Measurements from ENCODE around the gene STK33.
A peak's percentile ranks its signal among the peaks of the same experiment; 100 is the strongest.

The STK33 gene

DNA sequence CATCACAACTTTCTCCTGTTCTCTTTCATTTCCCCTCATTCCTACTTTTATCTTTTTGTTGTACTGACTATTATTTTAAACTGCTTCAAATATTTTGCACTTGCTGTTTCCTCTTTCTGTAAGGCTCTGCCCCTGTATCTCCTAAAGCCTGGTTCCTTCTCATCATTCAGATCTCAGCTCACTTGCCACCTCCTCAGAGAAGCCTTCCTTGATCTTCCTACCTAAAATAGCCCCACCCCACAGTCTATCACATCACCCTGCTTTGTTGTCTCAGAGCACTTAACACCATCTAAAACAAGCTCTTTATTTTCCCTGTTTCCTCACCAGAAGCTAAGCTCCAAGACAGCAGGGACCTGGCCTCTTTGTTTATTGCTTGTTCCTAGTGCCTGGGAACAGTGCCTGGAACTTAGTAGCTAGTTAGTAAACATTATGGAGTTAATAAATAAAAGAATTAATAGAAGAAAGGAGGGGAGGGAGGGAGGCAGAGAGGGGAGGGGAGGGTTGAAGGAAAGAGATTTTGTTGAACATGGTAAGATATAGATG, 2.5 kb upstream of the STK33 start:
- peak; percentile 59 for DNase-seq (ENCODE audit: low read depth)
- TF ChIP-seq, protein P1, sequence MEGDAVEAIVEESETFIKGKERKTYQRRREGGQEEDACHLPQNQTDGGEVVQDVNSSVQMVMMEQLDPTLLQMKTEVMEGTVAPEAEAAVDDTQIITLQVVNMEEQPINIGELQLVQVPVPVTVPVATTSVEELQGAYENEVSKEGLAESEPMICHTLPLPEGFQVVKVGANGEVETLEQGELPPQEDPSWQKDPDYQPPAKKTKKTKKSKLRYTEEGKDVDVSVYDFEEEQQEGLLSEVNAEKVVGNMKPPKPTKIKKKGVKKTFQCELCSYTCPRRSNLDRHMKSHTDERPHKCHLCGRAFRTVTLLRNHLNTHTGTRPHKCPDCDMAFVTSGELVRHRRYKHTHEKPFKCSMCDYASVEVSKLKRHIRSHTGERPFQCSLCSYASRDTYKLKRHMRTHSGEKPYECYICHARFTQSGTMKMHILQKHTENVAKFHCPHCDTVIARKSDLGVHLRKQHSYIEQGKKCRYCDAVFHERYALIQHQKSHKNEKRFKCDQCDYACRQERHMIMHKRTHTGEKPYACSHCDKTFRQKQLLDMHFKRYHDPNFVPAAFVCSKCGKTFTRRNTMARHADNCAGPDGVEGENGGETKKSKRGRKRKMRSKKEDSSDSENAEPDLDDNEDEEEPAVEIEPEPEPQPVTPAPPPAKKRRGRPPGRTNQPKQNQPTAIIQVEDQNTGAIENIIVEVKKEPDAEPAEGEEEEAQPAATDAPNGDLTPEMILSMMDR (IDR thresholded peaks at IDR 0.05; ENCODE audit: control insufficient read depth, extremely low read depth, insufficient read depth): no peak

DNA sequence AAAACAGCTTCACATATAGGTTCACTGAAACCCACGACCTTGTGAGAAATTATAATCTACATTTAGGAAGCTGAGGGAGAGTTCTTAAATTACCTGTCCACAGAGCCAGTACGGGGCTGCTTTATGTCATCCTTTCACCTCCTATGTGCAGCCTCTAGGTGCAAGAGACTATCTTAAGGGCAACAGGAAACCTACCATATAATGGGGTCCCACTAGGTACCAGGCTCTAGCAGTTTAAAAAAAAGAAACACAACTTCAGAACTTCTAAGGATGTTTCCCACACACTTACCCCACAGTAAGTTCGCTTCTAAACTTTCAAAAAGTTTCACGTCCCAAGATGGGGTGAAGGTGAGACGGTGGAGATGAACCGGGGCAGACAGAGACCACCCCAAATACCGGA, 573 bp downstream of the STK33 start:
- TF ChIP-seq, protein P1 (IDR thresholded peaks at IDR 0.05; ENCODE audit: control insufficient read depth, extremely low read depth, insufficient read depth): no peak
- no peak for DNase-seq (ENCODE audit: low read depth)
- H3K4me3 ChIP-seq (ENCODE audit: low read depth, low read length): peak overlapping the region; percentile 76

More for the DNA sequence above, 2.5 kb upstream of the STK33 start:
- no peak overlapping the region for H3K4me3 ChIP-seq (ENCODE audit: low read depth, low read length)

DNA sequence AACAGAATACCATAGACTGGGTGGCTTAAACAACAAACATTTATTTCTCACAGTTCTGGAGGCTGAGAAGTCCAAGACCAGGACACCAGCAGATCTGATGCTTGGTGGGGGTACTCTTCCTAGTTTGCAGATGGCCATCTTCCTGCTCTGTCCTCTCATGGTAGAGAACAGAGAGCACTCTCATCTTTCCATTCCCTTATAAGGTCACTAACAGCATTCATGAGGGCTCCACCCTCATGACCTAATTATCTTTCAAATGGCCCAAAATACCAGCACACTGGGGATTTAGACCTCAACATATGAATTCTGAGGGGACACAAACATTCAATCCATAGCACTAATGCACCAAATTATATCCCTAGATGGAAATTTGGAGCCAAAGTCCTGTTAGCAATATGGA, 6.1 kb downstream of the STK33 start:
- no peak for DNase-seq (ENCODE audit: low read depth)
- no peak overlapping the region for H3K4me3 ChIP-seq (ENCODE audit: low read depth, low read length)
- TF ChIP-seq, protein P1 (IDR thresholded peaks at IDR 0.05; ENCODE audit: control insufficient read depth, extremely low read depth, insufficient read depth): no peak

DNA sequence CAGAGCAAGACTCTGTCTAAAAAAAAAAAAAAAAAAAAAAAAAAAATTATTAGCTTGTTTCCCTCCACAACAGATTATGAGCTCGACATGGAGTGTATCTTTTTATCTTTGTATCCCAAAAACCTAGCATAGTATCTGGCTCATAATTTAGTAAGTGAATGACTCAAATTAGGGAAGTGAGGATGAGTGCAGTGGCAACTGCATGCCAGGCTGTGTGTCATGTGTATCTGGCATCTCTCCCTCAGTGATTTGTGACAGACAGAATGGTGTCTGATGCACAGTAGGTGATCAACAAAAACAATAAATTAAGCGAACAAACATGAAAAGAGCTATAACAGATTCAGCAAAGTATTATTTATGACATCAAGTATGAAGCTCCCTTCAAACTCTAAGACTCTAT, 7.2 kb downstream of the STK33 start:
- TF ChIP-seq, protein P1 (IDR thresholded peaks at IDR 0.05; ENCODE audit: control insufficient read depth, extremely low read depth, insufficient read depth): no peak
- no peak for DNase-seq (ENCODE audit: low read depth)
- no peak overlapping the region for H3K4me3 ChIP-seq (ENCODE audit: low read depth, low read length)

DNA sequence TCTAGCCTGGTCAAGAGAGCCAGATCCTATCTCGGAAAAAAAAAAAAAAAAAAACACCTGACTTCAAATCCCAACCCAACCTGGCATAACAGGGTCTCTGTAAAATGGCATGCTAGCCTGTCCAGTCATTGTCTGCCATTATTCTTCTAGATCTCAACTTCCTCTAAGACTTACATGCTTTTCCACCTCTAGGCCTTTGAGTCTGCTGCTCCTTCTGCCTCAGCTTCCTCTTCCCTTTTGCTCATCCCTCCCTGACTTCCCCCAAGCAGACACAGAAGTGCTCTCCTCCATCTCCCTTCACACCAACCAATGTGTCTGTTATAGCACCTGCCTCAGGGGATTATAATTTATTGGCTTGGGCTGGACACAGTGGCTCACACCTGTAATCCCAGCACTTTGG, 7.8 kb downstream of the STK33 start:
- H3K4me3 ChIP-seq (ENCODE audit: low read depth, low read length): no peak overlapping the region
- DNase-seq (ENCODE audit: low read depth): no peak
- TF ChIP-seq, protein P1 (IDR thresholded peaks at IDR 0.05; ENCODE audit: control insufficient read depth, extremely low read depth, insufficient read depth): no peak

DNA sequence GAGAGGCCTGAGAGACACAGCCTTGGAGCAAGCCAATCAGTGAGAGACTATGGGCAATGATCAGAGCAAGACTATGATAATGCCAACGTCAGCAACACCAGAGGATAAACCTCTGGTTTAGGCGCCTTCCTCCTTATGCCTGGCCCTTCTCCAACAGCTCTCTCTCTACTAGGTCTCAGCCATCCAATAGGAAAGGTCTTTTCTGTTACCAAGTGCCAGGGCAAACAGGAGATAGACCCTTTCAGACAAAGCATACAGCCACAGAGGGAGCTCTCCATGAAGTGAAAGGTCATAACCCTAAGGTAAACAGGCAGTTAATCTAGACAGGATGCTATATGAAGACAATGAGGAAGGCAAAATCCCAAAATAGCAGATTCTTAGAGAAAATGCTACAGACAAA, 9.5 kb downstream of the STK33 start:
- DNase-seq (ENCODE audit: low read depth): no peak
- TF ChIP-seq, protein P1 (IDR thresholded peaks at IDR 0.05; ENCODE audit: control insufficient read depth, extremely low read depth, insufficient read depth): no peak
- no peak overlapping the region for H3K4me3 ChIP-seq (ENCODE audit: low read depth, low read length)

DNA sequence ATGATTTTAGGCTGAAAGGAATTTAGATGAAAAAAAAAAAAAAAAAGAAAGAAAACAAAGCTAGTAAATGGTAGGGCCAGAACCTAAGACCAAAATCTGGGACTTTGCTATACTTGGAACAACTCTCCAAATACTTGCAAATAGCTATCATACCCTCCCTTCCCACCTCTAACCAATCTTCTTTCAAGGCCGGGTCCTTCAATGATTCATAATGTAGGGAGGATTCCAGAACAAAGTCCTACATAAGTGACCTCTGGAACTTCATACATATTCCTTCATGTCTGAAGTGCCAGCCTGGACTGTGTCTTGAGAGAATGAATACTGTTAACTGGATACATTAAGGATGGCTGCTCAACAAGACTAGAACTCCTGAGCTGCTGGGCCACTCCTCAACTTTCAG, 9.9 kb downstream of the STK33 start:
- no peak for DNase-seq (ENCODE audit: low read depth)
- H3K4me3 ChIP-seq (ENCODE audit: low read depth, low read length): no peak overlapping the region
- TF ChIP-seq, protein P1 (IDR thresholded peaks at IDR 0.05; ENCODE audit: control insufficient read depth, extremely low read depth, insufficient read depth): no peak

Data from LNCaP clone FGC (cell line).